HFFc6 (cell line): ENCODE results near the gene TANGO2. TPM values are rescaled to one million over a fixed set of nuclear protein-coding genes. Genes with fewer than 3 reads are reported as not detected.

Experiments
- DNase-seq: peaks from one replicate; pipeline ENCODE4 v3.0.0-alpha.2; 2018
- H3K27ac Mint-ChIP-seq: 2 replicates; pipeline ENCODE4 v1.8.0; 2020; ENCODE audit warnings: mild to moderate bottlenecking, mixed read lengths
- H3K27me3 Mint-ChIP-seq: 2 replicates; pipeline ENCODE4 v1.8.0; 2021; ENCODE audit warnings: mild to moderate bottlenecking, moderate library complexity, mixed read lengths; ENCODE audit not compliant: insufficient read depth
- H3K36me3 Mint-ChIP-seq: 2 replicates; pipeline ENCODE4 v1.8.0; 2021; ENCODE audit warnings: low read depth, mixed read lengths
- H3K4me1 Mint-ChIP-seq: 2 replicates; pipeline ENCODE4 v1.8.0; 2020; ENCODE audit warnings: low read depth, mixed read lengths
- H3K4me3 Mint-ChIP-seq: 2 replicates; pipeline ENCODE4 v1.8.0; 2020; ENCODE audit warnings: mild to moderate bottlenecking, moderate library complexity, mixed read lengths
- H3K9me3 Mint-ChIP-seq: 2 replicates; pipeline ENCODE4 v1.8.0; 2020; ENCODE audit warnings: mild to moderate bottlenecking, mixed read lengths
- CTCF ChIP-seq: fragments of 200-600 bp; sonication (generic); IDR thresholded peaks from 2 replicates; pipeline ENCODE4 v1.5.0; 2021; ENCODE audit warnings: antibody characterized with exemption, mild to moderate bottlenecking
- total RNA-seq, 6 experiments: library from RNA; stranded (reverse); fragmentation: NEBNext Ultra II Directional; extraction: Animal tissue kit (Norgen Biotek cat#: 25700); gene quantifications; 2 replicates in 1 of 6; 3 replicates in 5 of 6; pipeline ENCODE4 v1.2.3, GENCODE V29; 2021

The TANGO2 gene
- total RNA-seq, 6 experiments from 2014 or later = 28.5 to 38.0 (median 34.9) TPM

GRCh38 chr22:20037419-20037818, 16.5 kb downstream of the TANGO2 start:
- peaks cover 7% of the 10 kb centered on the region for H3K27me3 Mint-ChIP-seq
- no peak overlapping the region for H3K27ac Mint-ChIP-seq
- DNase-seq = no peak
- no peak overlapping the region for H3K4me3 Mint-ChIP-seq
- no peaks in the 10 kb centered on the region for H3K4me1 Mint-ChIP-seq
- H3K36me3 Mint-ChIP-seq = peaks cover 21% of the 10 kb centered on the region
- peaks cover 5% of the 10 kb centered on the region for H3K9me3 Mint-ChIP-seq
- no peak for TF ChIP-seq CTCF

- H3K4me1 Mint-ChIP-seq = no peaks in the 10 kb centered on the region
Measured at GRCh38 chr22:20038574-20038973, 17.7 kb downstream of the TANGO2 start.

GRCh38 chr22:20039683-20040325, 18.9 kb downstream of the TANGO2 start:
- DNase-seq = no peak
- H3K4me3 Mint-ChIP-seq = no peak overlapping the region
- H3K36me3 Mint-ChIP-seq = peaks cover 16% of the 10 kb centered on the region

More at GRCh38 chr22:20038574-20038973, 17.7 kb downstream of the TANGO2 start:
- H3K27ac Mint-ChIP-seq = no peak overlapping the region
- peaks cover 5% of the 10 kb centered on the region for H3K9me3 Mint-ChIP-seq
- H3K27me3 Mint-ChIP-seq = peaks cover 7% of the 10 kb centered on the region
- H3K4me3 Mint-ChIP-seq = no peak overlapping the region
- no peak for DNase-seq
- no peak for TF ChIP-seq CTCF
- peaks cover 21% of the 10 kb centered on the region for H3K36me3 Mint-ChIP-seq

GRCh38 chr22:20040327-20041200, 19.7 kb downstream of the TANGO2 start:
- H3K4me3 Mint-ChIP-seq = no peak overlapping the region
- no peaks in the 10 kb centered on the region for H3K4me1 Mint-ChIP-seq
- H3K36me3 Mint-ChIP-seq = peaks cover 17% of the 10 kb centered on the region
- peaks cover 3% of the 10 kb centered on the region for H3K27me3 Mint-ChIP-seq
- no peak for DNase-seq
- H3K9me3 Mint-ChIP-seq = no peaks in the 10 kb centered on the region
- no peak for TF ChIP-seq CTCF
- no peak overlapping the region for H3K27ac Mint-ChIP-seq

More at GRCh38 chr22:20039683-20040325, 18.9 kb downstream of the TANGO2 start:
- H3K27me3 Mint-ChIP-seq = peaks cover 7% of the 10 kb centered on the region
- TF ChIP-seq CTCF = no peak
- no peaks in the 10 kb centered on the region for H3K4me1 Mint-ChIP-seq
- H3K9me3 Mint-ChIP-seq = no peaks in the 10 kb centered on the region
- no peak overlapping the region for H3K27ac Mint-ChIP-seq

GRCh38 chr22:20043057-20043996, 22.4 kb downstream of the TANGO2 start:
- H3K27me3 Mint-ChIP-seq = peaks cover 1% of the 10 kb centered on the region; the same call in 1 of the 2 replicates
- TF ChIP-seq CTCF = no peak
- H3K4me3 Mint-ChIP-seq = no peak overlapping the region
- H3K4me1 Mint-ChIP-seq = no peaks in the 10 kb centered on the region
- peaks cover 8% of the 10 kb centered on the region; the same call in 1 of the 2 replicates for H3K9me3 Mint-ChIP-seq
- H3K27ac Mint-ChIP-seq = no peak overlapping the region
- peaks cover 27% of the 10 kb centered on the region for H3K36me3 Mint-ChIP-seq
- no peak for DNase-seq
